ENCODE results near the gene MKRN2OS. TPM values are rescaled to one million over a fixed set of nuclear protein-coding genes. Genes with fewer than 3 reads are reported as not detected.

The MKRN2OS gene
- polyA plus RNA-seq, 1 donor (not counting 4 experiments of a cell fraction or from before 2014, with no cell fraction given) = 4.0 TPM

- Histone ChIP-seq H3K27me3 (ENCODE audit: control insufficient read depth, extremely low read depth, insufficient read depth, low read length) (no peaks in the 10 kb centered on the region), H4K20me1 (ENCODE audit: control insufficient read depth, extremely low read depth, insufficient read depth, low read length) (peaks cover 4% of the 10 kb centered on the region), H3K9me1 (ENCODE audit: control insufficient read depth, extremely low read depth, insufficient read depth, low read length) (no peaks in the 10 kb centered on the region), H3K4me1 (ENCODE audit: control insufficient read depth, extremely low read depth, insufficient read depth, low read length) (peaks cover 22% of the 10 kb centered on the region), H3K9ac (ENCODE audit: control insufficient read depth, extremely low read depth, insufficient read depth, low read length) (peak overlapping the region; percentile 94), H3K27ac (ENCODE audit: control insufficient read depth, insufficient read depth, low read length) (peak overlapping the region; percentile 87), H2AFZ (ENCODE audit: control insufficient read depth, low read length) (no peak overlapping the region), H3K79me2 (ENCODE audit: control insufficient read depth, insufficient read depth, low read length) (peaks cover 66% of the 10 kb centered on the region), H3K4me2 (ENCODE audit: control insufficient read depth, extremely low read depth, insufficient read depth, low read depth, low read length) (peak overlapping the region; percentile 88), H3K36me3 (ENCODE audit: control insufficient read depth in 2 of 2, extremely low read depth in 1 of 2, insufficient read depth in 2 of 2, low read length in 2 of 2) (no peaks in the 10 kb centered on the region), H3K9me3 (ENCODE audit: control insufficient read depth, low read depth, low read length) (no peaks in the 10 kb centered on the region), H3K4me3 (ENCODE audit: control insufficient read depth in 2 of 3, extremely low read depth in 1 of 3, insufficient read depth in 2 of 3, low read depth in 1 of 3, low read length in 3 of 3) (peak overlapping the region in 2 of 3 experiments; percentile 80 to 91)
- FAIRE-seq (no peak), DNase-seq (ENCODE audit: low read depth, low spot score) (no peak)
- dilution Hi-C loops (cut with MboI; ENCODE audit: extremely low pct_ligation_motif_present, low sequenced_read_pairs) = no loop called here
- TF ChIP-seq EZH2 (IDR thresholded peaks at IDR 0.05; ENCODE audit: low read length) (no peak), CTCF (optimal IDR thresholded peaks at IDR 0.05 in 1 of 3, IDR thresholded peaks at IDR 0.05 in 1 of 3, conservative IDR thresholded peaks at IDR 0.05 in 1 of 3; ENCODE audit: extremely low read depth in 1 of 3, insufficient read depth in 2 of 3, low read length in 3 of 3) (no peak)
These were observed 13.4 kb upstream of the MKRN2OS start for GRCh38 chr3:12558706-12559105.

GRCh38 chr3:12557473-12558100 is 12.3 kb upstream of the MKRN2OS start:
- dilution Hi-C loops (cut with MboI; ENCODE audit: extremely low pct_ligation_motif_present, low sequenced_read_pairs) = no loop called here
- no peak for DNase-seq (ENCODE audit: low read depth, low spot score)
- no peak for FAIRE-seq

More at GRCh38 chr3:12557473-12558100, 12.3 kb upstream of the MKRN2OS start:
- Histone ChIP-seq H3K4me1 (ENCODE audit: control insufficient read depth, extremely low read depth, insufficient read depth, low read length) (peaks cover 19% of the 10 kb centered on the region), H3K27ac (ENCODE audit: control insufficient read depth, insufficient read depth, low read length) (peak overlapping the region; percentile 87), H3K9me3 (ENCODE audit: control insufficient read depth, low read depth, low read length) (no peaks in the 10 kb centered on the region), H3K9ac (ENCODE audit: control insufficient read depth, extremely low read depth, insufficient read depth, low read length) (peak overlapping the region; percentile 94), H3K36me3 (ENCODE audit: control insufficient read depth in 2 of 2, extremely low read depth in 1 of 2, insufficient read depth in 2 of 2, low read length in 2 of 2) (no peaks in the 10 kb centered on the region), H2AFZ (ENCODE audit: control insufficient read depth, low read length) (peak overlapping the region; percentile 85), H3K79me2 (ENCODE audit: control insufficient read depth, insufficient read depth, low read length) (peaks cover 56% of the 10 kb centered on the region), H3K4me2 (ENCODE audit: control insufficient read depth, extremely low read depth, insufficient read depth, low read depth, low read length) (peak overlapping the region; percentile 88), H3K27me3 (ENCODE audit: control insufficient read depth, extremely low read depth, insufficient read depth, low read length) (no peaks in the 10 kb centered on the region), H3K9me1 (ENCODE audit: control insufficient read depth, extremely low read depth, insufficient read depth, low read length) (no peaks in the 10 kb centered on the region), H4K20me1 (ENCODE audit: control insufficient read depth, extremely low read depth, insufficient read depth, low read length) (peaks cover 4% of the 10 kb centered on the region), H3K4me3 (ENCODE audit: control insufficient read depth in 2 of 3, extremely low read depth in 1 of 3, insufficient read depth in 2 of 3, low read depth in 1 of 3, low read length in 3 of 3) (peak overlapping the region; percentile 80 to 91 (median 90))
- TF ChIP-seq EZH2 (IDR thresholded peaks at IDR 0.05; ENCODE audit: low read length) (no peak), CTCF (optimal IDR thresholded peaks at IDR 0.05 in 1 of 3, IDR thresholded peaks at IDR 0.05 in 1 of 3, conservative IDR thresholded peaks at IDR 0.05 in 1 of 3; ENCODE audit: extremely low read depth in 1 of 3, insufficient read depth in 2 of 3, low read length in 3 of 3) (no peak)
